Suprapubic skin (tissue), 4 donors: Measurements from ENCODE around the gene RBP5. TPM values are rescaled to one million over a fixed set of nuclear protein-coding genes. Genes with fewer than 3 reads are reported as not detected.
A peak's percentile ranks its signal among the peaks of the same experiment; 100 is the strongest.

Experiments used
- DNase-seq, 2 donors: peaks; one replicate each; pipeline ENCODE4 v3.0.0-alpha.2; 2019; ENCODE audit warnings: low spot score in 2 of 2
- H3K27ac ChIP-seq: fragments of 200-600 bp; sonication (generic); one replicate; pipeline ENCODE4 v1.5.1; 2019
- H3K27me3 ChIP-seq: fragments of 200-600 bp; sonication (generic); one replicate; pipeline ENCODE4 v1.5.1; 2019
- H3K36me3 ChIP-seq: fragments of 200-600 bp; sonication (generic); one replicate; pipeline ENCODE4 v1.5.1; 2019
- H3K4me1 ChIP-seq: fragments of 200-600 bp; sonication (generic); one replicate; pipeline ENCODE4 v1.5.1; 2019
- H3K4me3 ChIP-seq: fragments of 200-600 bp; sonication (generic); one replicate; pipeline ENCODE4 v1.5.1; 2019; ENCODE audit warnings: mild to moderate bottlenecking
- H3K9me3 ChIP-seq: fragments of 200-600 bp; sonication (generic); one replicate; pipeline ENCODE4 v1.5.1; 2019
- EP300 ChIP-seq: sonication (generic); formaldehyde crosslinking; IDR thresholded peaks from one replicate; pipeline ENCODE4 v1.6.1; 2017; ENCODE audit warnings: antibody characterized with exemption
- POLR2A ChIP-seq, 2 donors: fragments of 450-650 bp; IDR thresholded peaks; one replicate each; pipeline ENCODE4 v1.6.1; 2017; ENCODE audit warnings: antibody characterized with exemption in 2 of 2, mild to moderate bottlenecking in 2 of 2, moderate library complexity in 2 of 2
- POLR2AphosphoS5 ChIP-seq, 3 donors: sonication (generic); formaldehyde crosslinking; IDR thresholded peaks; one replicate each; pipeline ENCODE4 v1.6.1; 2017; ENCODE audit warnings: antibody characterized with exemption in 3 of 3
- WGBS: methylation state at CpG from one replicate; pipeline ENCODE4 v1.1.5; 2018; 5-methylcytosine and 5-hydroxymethylcytosine counted together
- total RNA-seq, 4 donors: library from RNA; depleted of rRNA; stranded (reverse); fragments of >200 nt; gene quantifications; one replicate each; pipeline ENCODE4 v1.1.0, GENCODE V29; 2016
- TF ChIP-seq, protein P1 (sequence below), 2 donors: fragments of 200-600 bp in 1 of 2; fragments of 450-650 bp in 1 of 2; sonication (generic) in 1 of 2; IDR thresholded peaks; one replicate each; pipeline ENCODE4 v1.5.1; 2016 to 2019; ENCODE audit warnings: antibody characterized with exemption in 2 of 2, mild to moderate bottlenecking in 1 of 2, moderate library complexity in 1 of 2

Gene RBP5
- total RNA-seq, 4 donors from 2014 or later, result 0.98 to 2.1 TPM; not detected in 2

DNA sequence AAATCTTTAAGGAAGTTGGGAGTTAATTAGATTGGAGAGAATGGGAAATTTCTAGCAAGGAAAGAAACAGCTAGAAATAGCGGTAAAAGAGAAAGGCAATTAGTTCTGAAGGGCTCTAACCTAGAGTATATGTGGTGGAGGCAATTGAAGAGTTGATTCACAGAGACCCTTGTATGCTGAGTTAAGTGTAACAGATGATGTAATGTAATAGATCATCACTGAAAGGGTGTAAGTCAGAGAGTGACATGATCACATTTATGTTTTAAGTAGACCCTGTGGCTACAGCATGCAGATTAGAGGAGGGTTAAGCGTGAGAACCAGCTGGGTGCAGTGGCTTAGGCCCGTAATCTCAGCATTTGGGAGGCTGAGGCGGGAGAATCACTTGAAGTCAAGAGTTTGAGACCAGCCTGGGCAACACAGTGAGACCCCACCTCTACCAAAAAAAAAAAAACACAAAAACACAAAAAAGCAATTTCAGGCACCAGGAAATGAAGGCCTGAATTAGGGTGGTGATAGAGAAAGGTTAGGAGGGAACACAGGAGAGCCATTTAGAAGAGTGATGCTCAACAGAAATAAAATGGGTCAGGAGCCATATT is 3.0 kb downstream of the RBP5 start:
- Histone ChIP-seq H3K4me1 (peaks cover 24% of the 10 kb centered on the region), H3K36me3 (no peaks in the 10 kb centered on the region), H3K4me3 (no peak overlapping the region), H3K27me3 (no peaks in the 10 kb centered on the region), H3K27ac (no peak overlapping the region), H3K9me3 (no peaks in the 10 kb centered on the region)
- TF ChIP-seq POLR2AphosphoS5 (IDR thresholded peaks at IDR 0.05) (no peak), POLR2A (IDR thresholded peaks at IDR 0.05) (no peak), EP300 (no peak)
- TF ChIP-seq, protein P1, sequence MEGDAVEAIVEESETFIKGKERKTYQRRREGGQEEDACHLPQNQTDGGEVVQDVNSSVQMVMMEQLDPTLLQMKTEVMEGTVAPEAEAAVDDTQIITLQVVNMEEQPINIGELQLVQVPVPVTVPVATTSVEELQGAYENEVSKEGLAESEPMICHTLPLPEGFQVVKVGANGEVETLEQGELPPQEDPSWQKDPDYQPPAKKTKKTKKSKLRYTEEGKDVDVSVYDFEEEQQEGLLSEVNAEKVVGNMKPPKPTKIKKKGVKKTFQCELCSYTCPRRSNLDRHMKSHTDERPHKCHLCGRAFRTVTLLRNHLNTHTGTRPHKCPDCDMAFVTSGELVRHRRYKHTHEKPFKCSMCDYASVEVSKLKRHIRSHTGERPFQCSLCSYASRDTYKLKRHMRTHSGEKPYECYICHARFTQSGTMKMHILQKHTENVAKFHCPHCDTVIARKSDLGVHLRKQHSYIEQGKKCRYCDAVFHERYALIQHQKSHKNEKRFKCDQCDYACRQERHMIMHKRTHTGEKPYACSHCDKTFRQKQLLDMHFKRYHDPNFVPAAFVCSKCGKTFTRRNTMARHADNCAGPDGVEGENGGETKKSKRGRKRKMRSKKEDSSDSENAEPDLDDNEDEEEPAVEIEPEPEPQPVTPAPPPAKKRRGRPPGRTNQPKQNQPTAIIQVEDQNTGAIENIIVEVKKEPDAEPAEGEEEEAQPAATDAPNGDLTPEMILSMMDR (IDR thresholded peaks at IDR 0.05), result no peak
- WGBS, result 89% methylated on average over 4 of the region's 4 CpGs
- peak in 1 of 2 donors; percentile 16 for DNase-seq

DNA sequence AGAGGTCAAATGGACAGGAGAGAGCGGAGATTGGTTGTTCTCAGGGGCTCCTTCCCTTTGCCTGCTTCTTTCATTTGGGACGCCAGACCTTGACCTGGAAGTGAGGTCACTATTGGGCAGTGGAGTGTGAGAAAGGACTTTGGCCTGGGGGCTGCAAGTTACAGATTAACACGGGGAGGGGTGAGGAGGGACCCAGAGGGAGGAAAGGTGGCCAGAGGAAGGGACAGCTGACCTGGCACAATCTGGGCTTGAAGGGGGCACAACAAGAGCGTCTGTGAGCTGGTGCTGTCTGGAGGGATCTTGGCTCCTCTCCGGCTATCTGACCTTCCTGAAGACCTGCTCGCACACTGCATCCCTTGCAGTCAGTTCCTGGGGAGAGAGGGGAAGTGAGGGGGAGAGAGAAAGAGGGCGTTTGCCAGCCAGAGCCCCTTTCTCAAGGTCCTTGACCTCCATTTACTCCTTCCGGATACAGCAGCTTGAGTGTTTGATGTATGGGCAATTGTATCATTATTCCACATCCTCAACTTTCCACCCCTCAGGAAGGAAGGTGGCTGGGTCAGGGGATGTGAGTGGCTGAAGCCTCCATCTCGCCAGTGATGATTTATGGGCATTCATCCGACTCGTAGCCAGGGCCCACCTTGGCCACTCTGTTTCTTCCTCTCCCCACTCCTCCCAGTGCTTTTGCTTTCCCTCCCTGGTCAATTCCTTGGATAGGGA is 4.7 kb downstream of the RBP5 start:
- DNase-seq, result peak in 1 of 2 donors; percentile 28
- Histone ChIP-seq H3K27me3 (no peaks in the 10 kb centered on the region), H3K36me3 (no peaks in the 10 kb centered on the region), H3K4me3 (no peak overlapping the region), H3K4me1 (peaks cover 6% of the 10 kb centered on the region), H3K27ac (no peak overlapping the region), H3K9me3 (no peaks in the 10 kb centered on the region)
- TF ChIP-seq, protein P1 (IDR thresholded peaks at IDR 0.05), result no peak
- TF ChIP-seq POLR2A (IDR thresholded peaks at IDR 0.05) (no peak), POLR2AphosphoS5 (IDR thresholded peaks at IDR 0.05) (no peak), EP300 (no peak)
- 70% methylated on average over 11 of the region's 11 CpGs for WGBS

DNA sequence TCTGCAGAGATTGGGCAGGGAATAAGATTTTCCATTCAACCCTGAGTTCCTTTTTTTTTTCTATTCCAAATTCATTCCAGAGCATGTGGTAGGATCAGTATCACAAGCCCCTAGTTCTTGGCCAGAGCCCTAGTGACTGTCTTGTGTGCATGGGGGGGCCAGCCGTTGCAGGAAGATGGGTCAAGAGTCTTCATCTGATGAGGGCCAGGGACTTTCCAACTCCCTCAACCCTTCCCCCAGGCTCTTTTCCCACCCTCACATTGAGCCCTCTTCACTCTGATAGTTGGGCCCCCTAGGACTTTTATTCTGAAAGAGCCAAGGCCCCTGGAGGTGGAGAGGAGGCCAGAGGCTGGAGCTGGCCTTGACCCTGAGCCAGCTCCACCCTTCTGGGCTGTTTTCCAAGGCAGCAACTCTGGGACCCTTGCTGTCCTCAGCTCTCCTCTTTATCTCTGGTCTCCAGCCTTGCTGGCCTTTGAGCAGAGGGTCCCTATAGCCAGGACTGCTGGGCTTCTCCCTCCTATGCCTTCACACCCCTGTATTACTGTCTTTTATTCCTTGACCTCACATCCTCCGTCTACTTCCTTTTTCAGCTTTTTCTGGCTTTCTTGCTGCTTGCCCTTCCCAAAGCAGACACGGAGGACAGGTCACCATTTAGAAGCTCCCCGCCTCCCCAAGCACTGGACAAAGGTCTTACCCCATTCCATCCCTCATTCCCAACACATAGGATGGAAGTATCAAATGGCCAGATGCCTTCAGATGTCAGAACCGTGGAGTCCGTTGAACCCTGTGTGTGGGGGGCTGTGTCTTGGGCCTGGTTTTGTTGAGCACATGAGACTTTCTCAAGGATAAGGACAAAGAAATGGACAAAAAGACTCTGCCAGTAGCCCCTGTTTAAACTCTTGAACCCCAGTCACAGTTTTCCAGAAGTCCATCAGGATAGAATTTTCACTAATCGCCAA is 5.6 kb downstream of the RBP5 start:
- no peaks in the 10 kb centered on the region for H3K27me3 ChIP-seq
- 69% methylated on average over 7 of the region's 7 CpGs for WGBS
- H3K9me3 ChIP-seq, result no peaks in the 10 kb centered on the region
- no peak overlapping the region for H3K4me3 ChIP-seq
- peak in 1 of 2 donors; percentile 43 for DNase-seq
- H3K36me3 ChIP-seq, result peaks cover 1% of the 10 kb centered on the region
- TF ChIP-seq POLR2AphosphoS5 (IDR thresholded peaks at IDR 0.05) (no peak), POLR2A (IDR thresholded peaks at IDR 0.05) (no peak), EP300 (no peak)
- TF ChIP-seq, protein P1 (IDR thresholded peaks at IDR 0.05), result no peak
- H3K4me1 ChIP-seq, result no peaks in the 10 kb centered on the region
- H3K27ac ChIP-seq, result peak overlapping the region; percentile 7

DNA sequence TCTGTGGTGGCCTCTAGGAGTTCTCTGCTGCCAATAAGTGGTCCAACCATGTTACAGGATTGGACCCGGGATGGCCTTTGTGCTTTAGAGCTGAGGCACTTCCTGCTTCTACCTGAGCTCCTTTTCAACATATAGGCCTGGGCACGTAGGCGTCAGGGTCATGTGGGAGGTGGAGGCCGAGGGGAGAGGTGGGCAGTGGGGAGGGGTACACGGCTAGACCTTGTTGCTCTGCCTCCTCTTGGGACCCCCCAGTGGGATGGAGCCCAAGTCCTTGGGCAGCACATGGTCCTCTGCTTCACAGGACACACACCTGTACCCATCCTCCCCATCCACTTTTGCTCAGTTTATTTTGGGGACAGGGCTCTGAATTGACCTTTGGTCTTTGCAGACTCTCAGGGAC is 7.4 kb downstream of the RBP5 start:
- no peaks in the 10 kb centered on the region for H3K27me3 ChIP-seq
- H3K4me1 ChIP-seq, result no peaks in the 10 kb centered on the region
- no peak for TF ChIP-seq POLR2A (IDR thresholded peaks at IDR 0.05)
- TF ChIP-seq EP300, result no peak
- H3K27ac ChIP-seq, result no peak overlapping the region
- WGBS, result 59% methylated on average over 3 of the region's 5 CpGs
- H3K36me3 ChIP-seq, result peaks cover 10% of the 10 kb centered on the region
- DNase-seq, result peak in 1 of 2 donors; percentile 34
- H3K9me3 ChIP-seq, result no peaks in the 10 kb centered on the region
- H3K4me3 ChIP-seq, result no peak overlapping the region

DNA sequence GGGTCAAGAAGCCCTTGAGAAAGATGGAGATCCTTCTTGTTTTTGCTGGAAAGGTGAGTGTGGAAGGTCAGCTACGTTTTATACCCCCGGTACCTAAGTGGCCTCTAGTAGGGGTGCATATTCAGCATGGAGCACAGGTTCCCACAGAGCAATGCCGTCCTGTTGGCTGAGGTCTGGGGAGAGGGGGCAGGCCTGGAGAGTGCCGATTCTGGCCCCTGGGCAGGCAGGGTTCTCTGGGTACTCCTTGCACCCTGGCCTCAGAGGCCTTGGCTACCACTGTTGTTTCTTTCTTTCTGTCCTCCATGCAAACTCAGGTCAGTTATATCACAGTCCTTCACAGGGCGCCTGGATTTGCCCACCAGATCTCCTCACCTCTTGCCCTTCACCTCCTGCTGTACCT is 8.5 kb downstream of the RBP5 start:
- Histone ChIP-seq H3K36me3 (peaks cover 22% of the 10 kb centered on the region), H3K27me3 (no peaks in the 10 kb centered on the region), H3K4me1 (no peaks in the 10 kb centered on the region), H3K4me3 (no peak overlapping the region), H3K27ac (no peak overlapping the region), H3K9me3 (no peaks in the 10 kb centered on the region)
- peak in 1 of 2 donors; percentile 33 for DNase-seq
- TF ChIP-seq POLR2AphosphoS5 (IDR thresholded peaks at IDR 0.05), result no peak
- TF ChIP-seq, protein P1 (IDR thresholded peaks at IDR 0.05), result no peak
- TF ChIP-seq POLR2A (IDR thresholded peaks at IDR 0.05), result no peak
- TF ChIP-seq EP300, result no peak
- WGBS, result 96% methylated on average over 5 of the region's 5 CpGs
